Upper lobe of left lung (tissue), 4 donors: Measurements from ENCODE around the gene SYDE1.

Source experiments
- EP300 ChIP-seq, 4 donors: sonication (generic); formaldehyde crosslinking; IDR thresholded peaks; one replicate each; pipeline ENCODE4 v1.5.1; 2017; ENCODE audit warnings: antibody characterized with exemption in 4 of 4, control low read depth in 2 of 4
- POLR2A ChIP-seq, 4 donors: fragments of 450-650 bp; IDR thresholded peaks; one replicate each; pipeline ENCODE4 v1.5.1; 2016 to 2017; ENCODE audit warnings: antibody characterized with exemption in 4 of 4, mild to moderate bottlenecking in 2 of 4
- POLR2AphosphoS5 ChIP-seq, 2 donors: sonication (generic); formaldehyde crosslinking; IDR thresholded peaks; one replicate each; pipeline ENCODE4 v1.5.1; 2017; ENCODE audit warnings: antibody characterized with exemption in 2 of 2
- TF ChIP-seq, protein P1 (sequence below), 6 experiments: fragments of 450-650 bp in 4 of 6; fragments of 200-600 bp in 2 of 6; sonication (generic) in 2 of 6; IDR thresholded peaks; one replicate each; pipeline ENCODE4 v1.5.1; 2016 to 2019; ENCODE audit warnings: antibody characterized with exemption in 6 of 6

DNA sequence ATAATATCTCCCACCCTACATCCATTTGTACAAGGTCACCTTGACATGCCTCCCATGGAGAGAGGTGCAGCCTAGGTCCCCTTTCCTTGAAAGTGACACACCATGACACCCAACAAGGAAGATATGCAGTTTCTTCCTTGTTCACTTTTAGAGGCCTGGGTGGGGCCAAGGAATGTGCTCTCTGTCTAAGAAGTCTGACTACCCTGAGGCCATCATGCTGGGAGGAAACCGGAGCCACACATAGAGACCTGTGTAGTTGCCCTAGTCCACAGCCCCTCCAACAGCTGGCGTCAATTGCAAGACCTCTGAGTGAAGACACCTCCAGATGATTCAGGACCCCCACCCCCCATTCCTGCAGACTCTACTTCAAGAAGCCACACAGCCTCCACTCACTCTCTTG lies 11.0 kb downstream of the SYDE1 start:
- no peak for TF ChIP-seq POLR2A (IDR thresholded peaks at IDR 0.05)
- TF ChIP-seq, protein P1, sequence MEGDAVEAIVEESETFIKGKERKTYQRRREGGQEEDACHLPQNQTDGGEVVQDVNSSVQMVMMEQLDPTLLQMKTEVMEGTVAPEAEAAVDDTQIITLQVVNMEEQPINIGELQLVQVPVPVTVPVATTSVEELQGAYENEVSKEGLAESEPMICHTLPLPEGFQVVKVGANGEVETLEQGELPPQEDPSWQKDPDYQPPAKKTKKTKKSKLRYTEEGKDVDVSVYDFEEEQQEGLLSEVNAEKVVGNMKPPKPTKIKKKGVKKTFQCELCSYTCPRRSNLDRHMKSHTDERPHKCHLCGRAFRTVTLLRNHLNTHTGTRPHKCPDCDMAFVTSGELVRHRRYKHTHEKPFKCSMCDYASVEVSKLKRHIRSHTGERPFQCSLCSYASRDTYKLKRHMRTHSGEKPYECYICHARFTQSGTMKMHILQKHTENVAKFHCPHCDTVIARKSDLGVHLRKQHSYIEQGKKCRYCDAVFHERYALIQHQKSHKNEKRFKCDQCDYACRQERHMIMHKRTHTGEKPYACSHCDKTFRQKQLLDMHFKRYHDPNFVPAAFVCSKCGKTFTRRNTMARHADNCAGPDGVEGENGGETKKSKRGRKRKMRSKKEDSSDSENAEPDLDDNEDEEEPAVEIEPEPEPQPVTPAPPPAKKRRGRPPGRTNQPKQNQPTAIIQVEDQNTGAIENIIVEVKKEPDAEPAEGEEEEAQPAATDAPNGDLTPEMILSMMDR (IDR thresholded peaks at IDR 0.05): no peak
- no peak for TF ChIP-seq EP300 (IDR thresholded peaks at IDR 0.05)
- TF ChIP-seq POLR2AphosphoS5 (IDR thresholded peaks at IDR 0.05): no peak
